ENCODE measurements around the gene CCDC39. TPM values are rescaled to one million over a fixed set of nuclear protein-coding genes. Genes with fewer than 3 reads are reported as not detected.
"Not testable (repeated sequence)": the region's sequence is repeated elsewhere in the genome, so short reads cannot be mapped to it uniquely, and the experiment has no call there.

The CCDC39 gene
- total RNA-seq, 1 donor, result not detected

DNA sequence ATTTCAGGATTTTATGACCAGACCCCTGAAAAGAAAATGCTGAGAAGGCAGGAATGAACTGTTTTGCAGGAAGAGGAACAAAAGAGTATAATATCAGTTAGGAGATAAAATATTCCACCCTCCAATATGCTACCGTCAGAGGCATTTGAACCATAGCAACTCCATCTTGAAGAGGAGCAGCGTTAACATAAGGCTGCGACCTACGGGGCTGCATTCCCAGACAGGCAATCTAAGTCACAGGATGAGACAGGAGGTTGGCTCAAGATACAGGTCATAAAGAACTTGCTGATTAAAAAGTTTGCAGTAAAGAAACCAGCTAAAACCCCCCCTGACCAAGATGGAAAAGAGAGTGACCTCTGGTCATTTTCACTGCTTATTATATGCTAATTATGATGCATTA is 22.9 kb downstream of the CCDC39 start:
- no peaks in the 10 kb centered on the region for H3K4me1 ChIP-seq (ENCODE audit: insufficient read depth, low read length)
- no peaks in the 10 kb centered on the region for H3K9me3 ChIP-seq (ENCODE audit: low read depth, low read length)
- H3K4me3 ChIP-seq (ENCODE audit: low read length), result no peak overlapping the region
- no peaks in the 10 kb centered on the region for H3K27me3 ChIP-seq (ENCODE audit: insufficient read depth, low read length)

DNA sequence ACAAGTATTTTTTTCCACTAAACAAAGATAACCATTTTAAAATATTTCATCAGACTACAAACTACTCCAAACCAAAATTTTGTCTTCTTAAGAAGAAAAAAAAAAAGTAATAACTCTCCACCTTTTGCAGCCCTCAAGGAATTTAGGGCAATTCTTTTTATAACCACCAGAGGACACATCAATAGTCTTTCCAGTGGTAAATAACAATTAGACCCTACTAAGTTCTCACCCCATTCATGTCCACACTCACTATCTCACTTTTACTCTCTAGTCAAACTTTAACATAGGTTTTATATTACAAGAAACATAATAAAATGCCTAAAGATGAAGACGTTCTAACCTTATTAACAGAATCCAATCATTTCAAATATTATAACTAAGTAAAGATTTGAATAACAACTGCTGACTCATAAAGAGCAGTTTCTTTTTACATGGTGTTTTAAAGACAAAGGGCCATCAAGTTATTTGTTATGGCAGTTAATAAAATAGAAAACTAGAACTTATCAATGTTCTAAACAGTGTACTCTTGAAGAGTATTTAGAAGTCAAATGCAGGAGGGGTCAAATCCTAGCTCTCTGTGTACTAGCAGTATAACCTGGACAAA is 33.0 kb downstream of the CCDC39 start:
- no peak overlapping the region for H3K4me3 ChIP-seq (ENCODE audit: low read length)
- H3K9me3 ChIP-seq (ENCODE audit: low read depth, low read length), result no peaks in the 10 kb centered on the region
- H3K27me3 ChIP-seq (ENCODE audit: insufficient read depth, low read length), result no peaks in the 10 kb centered on the region
- no peaks in the 10 kb centered on the region for H3K4me1 ChIP-seq (ENCODE audit: insufficient read depth, low read length)

DNA sequence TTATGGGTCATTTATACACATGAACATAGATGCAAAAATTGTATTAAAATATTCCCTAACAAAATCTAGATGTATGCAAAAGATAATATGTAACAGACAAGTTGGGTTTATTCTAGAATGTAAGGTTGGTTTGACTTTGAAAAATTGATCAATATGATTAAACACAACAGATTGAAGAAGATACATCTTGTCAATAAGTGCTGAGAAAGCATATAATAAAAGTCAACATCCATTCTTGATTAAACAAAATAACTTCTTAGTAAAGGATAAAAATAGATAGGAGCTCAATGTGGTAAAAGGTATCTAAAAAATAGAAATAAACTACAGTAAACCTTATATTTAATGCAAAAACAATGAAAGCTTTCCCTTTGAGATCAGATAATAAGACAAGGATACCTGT is 38.3 kb downstream of the CCDC39 start:
- Histone ChIP-seq H3K4me3 (ENCODE audit: low read length) (no peak overlapping the region), H3K27me3 (ENCODE audit: insufficient read depth, low read length) (peaks cover 28% of the 10 kb centered on the region), H3K4me1 (ENCODE audit: insufficient read depth, low read length) (no peaks in the 10 kb centered on the region), H3K9me3 (ENCODE audit: low read depth, low read length) (no peaks in the 10 kb centered on the region)

DNA sequence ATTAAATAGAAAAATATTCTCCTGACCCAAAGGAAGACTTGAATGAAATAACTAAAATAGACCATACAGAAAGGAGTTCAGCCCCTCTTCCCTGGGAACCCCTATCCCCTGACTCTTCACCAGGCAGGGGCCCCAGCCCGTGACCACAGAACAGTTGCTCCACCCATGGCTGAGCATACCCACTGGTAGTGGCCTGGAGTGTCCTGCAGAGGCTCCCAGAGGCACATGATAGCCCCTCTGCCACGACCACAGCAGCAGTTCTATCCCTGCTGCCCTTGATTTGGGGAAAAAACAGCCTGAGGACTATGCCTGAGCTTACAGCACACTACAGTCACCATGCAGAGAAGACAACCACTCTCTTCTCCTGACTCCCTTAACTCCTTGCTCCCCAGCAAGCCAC is 45.6 kb downstream of the CCDC39 start:
- no peak overlapping the region for H3K4me3 ChIP-seq (ENCODE audit: low read length)
- H3K9me3 ChIP-seq (ENCODE audit: low read depth, low read length), result no peaks in the 10 kb centered on the region
- H3K27me3 ChIP-seq (ENCODE audit: insufficient read depth, low read length), result peaks cover 34% of the 10 kb centered on the region
- no peaks in the 10 kb centered on the region for H3K4me1 ChIP-seq (ENCODE audit: insufficient read depth, low read length)

DNA sequence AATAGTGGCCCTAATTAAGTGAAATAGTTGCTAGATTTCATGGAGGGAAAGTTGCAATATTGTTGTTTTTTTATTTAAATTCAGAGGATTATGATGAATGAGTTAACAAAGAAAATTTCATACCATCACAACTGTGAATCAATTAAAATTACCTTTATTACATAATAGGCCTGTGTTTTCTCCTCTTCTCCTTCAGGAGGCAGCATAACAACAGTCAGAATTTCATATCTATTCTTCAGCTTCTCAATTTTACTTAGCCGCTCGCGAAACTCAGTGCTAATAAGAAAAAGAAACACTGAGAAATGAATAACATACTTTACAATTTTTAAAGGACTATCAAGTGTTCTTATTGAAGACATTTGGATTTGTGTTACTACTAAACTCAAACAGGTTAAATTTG is 48.0 kb downstream of the CCDC39 start:
- Histone ChIP-seq H3K27me3 (ENCODE audit: insufficient read depth, low read length) (peaks cover 20% of the 10 kb centered on the region), H3K9me3 (ENCODE audit: low read depth, low read length) (no peaks in the 10 kb centered on the region), H3K4me1 (ENCODE audit: insufficient read depth, low read length) (no peaks in the 10 kb centered on the region), H3K4me3 (ENCODE audit: low read length) (no peak overlapping the region)

DNA sequence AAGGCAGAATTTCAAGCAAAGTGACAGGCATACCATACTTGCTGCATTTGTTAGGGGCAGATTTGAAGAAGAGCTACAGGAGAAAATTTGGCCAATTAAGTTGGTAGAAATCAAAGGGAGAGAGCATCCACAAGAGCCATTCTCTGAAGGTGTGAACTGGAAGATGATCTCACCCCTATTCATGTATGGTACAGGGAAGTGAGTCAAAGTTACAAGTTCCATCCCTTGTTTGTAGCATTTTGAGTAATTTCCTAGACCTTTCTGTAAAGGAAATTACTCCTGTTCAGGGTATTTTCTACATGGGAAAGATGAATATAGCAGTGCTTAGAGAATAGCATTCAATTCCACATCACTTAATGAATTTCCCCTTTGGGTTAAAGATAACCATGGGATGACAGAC is 48.9 kb downstream of the CCDC39 start:
- Histone ChIP-seq H3K4me1 (ENCODE audit: insufficient read depth, low read length) (no peaks in the 10 kb centered on the region), H3K9me3 (ENCODE audit: low read depth, low read length) (no peaks in the 10 kb centered on the region), H3K4me3 (ENCODE audit: low read length) (no peak overlapping the region), H3K27me3 (ENCODE audit: insufficient read depth, low read length) (peaks cover 17% of the 10 kb centered on the region)

GRCh38 chr3:180626844-180627243 is 52.4 kb downstream of the CCDC39 start:
- no peaks in the 10 kb centered on the region for H3K4me1 ChIP-seq (ENCODE audit: insufficient read depth, low read length)
- no peaks in the 10 kb centered on the region for H3K9me3 ChIP-seq (ENCODE audit: low read depth, low read length)
- H3K4me3 ChIP-seq (ENCODE audit: low read length), result no peak overlapping the region
- H3K27me3 ChIP-seq (ENCODE audit: insufficient read depth, low read length), result no peaks in the 10 kb centered on the region

DNA sequence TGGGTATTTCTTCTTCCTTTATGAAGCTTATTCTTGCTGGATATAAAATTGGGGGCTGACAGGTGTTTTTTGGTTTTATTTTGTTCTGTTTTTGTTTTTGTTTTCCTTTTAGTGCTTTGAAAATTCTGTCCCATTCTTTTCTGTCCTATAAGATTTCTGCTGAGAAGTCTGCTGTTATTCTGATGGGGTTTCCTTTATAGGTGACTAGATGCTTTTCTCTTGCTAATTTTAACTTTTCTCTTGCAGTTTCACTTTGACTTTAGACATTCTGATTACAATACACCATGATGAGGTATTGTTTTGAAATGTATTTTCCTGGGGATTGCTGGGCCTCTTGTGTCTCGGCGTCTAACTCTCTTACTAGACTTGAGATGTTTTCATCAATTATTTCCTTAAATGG is 54.6 kb downstream of the CCDC39 start:
- Histone ChIP-seq H3K9me3 (ENCODE audit: low read depth, low read length) (no peaks in the 10 kb centered on the region), H3K27me3 (ENCODE audit: insufficient read depth, low read length) (no peaks in the 10 kb centered on the region), H3K4me3 (ENCODE audit: low read length) (no peak overlapping the region), H3K4me1 (ENCODE audit: insufficient read depth, low read length) (no peaks in the 10 kb centered on the region)

DNA sequence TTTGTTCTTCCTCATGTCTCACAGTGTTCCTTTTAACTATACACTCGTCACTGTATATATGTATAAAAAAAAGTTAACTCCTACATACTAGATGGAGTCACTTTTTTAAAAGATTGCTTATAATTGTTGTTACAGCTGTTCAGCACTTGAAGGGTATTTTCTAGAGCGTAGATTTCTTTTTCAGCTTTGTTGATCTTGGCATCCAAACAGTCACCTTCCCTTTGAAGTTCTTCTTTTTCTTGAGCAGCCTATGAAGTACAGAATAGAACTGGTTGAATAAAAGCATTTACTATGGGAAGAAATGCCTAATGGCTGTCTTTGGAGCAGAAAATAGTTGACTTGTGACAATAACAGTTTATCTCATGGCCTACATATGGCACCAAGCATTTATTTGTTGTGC is 59.6 kb downstream of the CCDC39 start:
- H3K27me3 ChIP-seq (ENCODE audit: insufficient read depth, low read length), result no peaks in the 10 kb centered on the region

DNA sequence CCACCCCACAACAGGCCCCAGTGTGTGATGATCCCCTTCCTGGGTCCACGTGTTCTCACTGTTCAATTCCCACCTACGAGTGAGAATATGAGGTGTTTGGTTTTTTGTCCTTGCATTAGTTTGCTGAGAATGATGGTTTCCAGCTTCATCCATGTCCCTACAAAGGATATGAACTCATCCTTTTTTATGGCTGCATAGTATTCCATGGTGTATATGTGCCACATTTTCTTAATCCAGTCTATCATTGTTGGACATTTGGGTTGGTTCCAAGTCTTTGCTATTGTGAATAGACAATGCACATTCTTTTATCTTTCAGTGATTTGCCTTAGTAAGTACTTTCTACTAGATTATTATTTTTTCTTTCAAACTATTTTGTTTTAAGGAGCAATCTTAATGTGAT is 60.7 kb downstream of the CCDC39 start:
- not testable (repeated sequence) for H3K27me3 ChIP-seq (ENCODE audit: insufficient read depth, low read length); H3K9me3 ChIP-seq (ENCODE audit: low read depth, low read length); H3K4me1 ChIP-seq (ENCODE audit: insufficient read depth, low read length); H3K4me3 ChIP-seq (ENCODE audit: low read length)

More for the DNA sequence above, 59.6 kb downstream of the CCDC39 start:
- H3K9me3 ChIP-seq (ENCODE audit: low read depth, low read length), result no peaks in the 10 kb centered on the region
- no peaks in the 10 kb centered on the region for H3K4me1 ChIP-seq (ENCODE audit: insufficient read depth, low read length)
- no peak overlapping the region for H3K4me3 ChIP-seq (ENCODE audit: low read length)

DNA sequence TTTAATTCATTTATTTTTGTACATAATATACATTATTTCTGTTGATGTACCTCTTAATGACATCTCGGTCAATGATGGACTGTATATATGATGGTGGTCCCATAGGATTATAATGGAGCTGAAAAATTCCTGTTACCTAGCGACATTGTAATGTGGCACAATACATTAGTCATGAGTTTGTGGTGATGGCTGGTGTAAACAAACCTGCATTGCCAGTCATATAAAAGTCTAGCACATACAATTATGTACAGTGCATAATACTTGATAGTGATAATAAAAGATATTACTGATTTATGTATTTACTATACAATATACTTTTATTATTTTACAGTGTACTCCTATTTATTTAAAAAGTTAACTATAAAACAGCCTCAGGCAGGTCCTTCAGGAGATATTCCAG is 62.2 kb downstream of the CCDC39 start:
- Histone ChIP-seq H3K27me3 (ENCODE audit: insufficient read depth, low read length) (no peaks in the 10 kb centered on the region), H3K9me3 (ENCODE audit: low read depth, low read length) (no peaks in the 10 kb centered on the region), H3K4me3 (ENCODE audit: low read length) (no peak overlapping the region), H3K4me1 (ENCODE audit: insufficient read depth, low read length) (no peaks in the 10 kb centered on the region)

GRCh38 chr3:180615954-180616353 is 63.3 kb downstream of the CCDC39 start:
- no peaks in the 10 kb centered on the region for H3K4me1 ChIP-seq (ENCODE audit: insufficient read depth, low read length)
- H3K4me3 ChIP-seq (ENCODE audit: low read length), result no peak overlapping the region
- H3K27me3 ChIP-seq (ENCODE audit: insufficient read depth, low read length), result no peaks in the 10 kb centered on the region
- no peaks in the 10 kb centered on the region for H3K9me3 ChIP-seq (ENCODE audit: low read depth, low read length)

GRCh38 chr3:180612364-180612763 is 66.9 kb downstream of the CCDC39 start:
- no peaks in the 10 kb centered on the region for H3K9me3 ChIP-seq (ENCODE audit: low read depth, low read length)
- H3K4me3 ChIP-seq (ENCODE audit: low read length), result no peak overlapping the region
- no peaks in the 10 kb centered on the region for H3K4me1 ChIP-seq (ENCODE audit: insufficient read depth, low read length)
- H3K27me3 ChIP-seq (ENCODE audit: insufficient read depth, low read length), result no peaks in the 10 kb centered on the region

DNA sequence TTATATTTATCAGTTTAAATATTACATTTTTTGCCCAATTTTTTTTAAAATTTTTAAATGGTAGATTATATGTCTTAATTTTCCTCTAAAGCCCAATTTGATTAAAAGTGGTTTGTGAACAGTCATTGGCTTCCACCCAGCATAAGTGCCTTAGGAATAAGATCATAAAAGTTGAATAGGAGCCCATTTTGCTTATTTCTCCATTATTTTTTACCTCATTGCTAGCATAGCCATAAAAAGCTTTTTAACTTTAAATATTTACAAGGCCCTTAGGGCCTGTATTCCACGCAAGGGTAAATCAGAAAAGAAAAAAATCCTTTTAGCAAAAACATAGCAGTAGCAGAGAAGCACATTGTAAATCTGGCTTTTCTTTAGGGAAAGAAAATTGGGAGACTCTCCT is 68.3 kb downstream of the CCDC39 start:
- Histone ChIP-seq H3K4me1 (ENCODE audit: insufficient read depth, low read length) (no peaks in the 10 kb centered on the region), H3K4me3 (ENCODE audit: low read length) (no peak overlapping the region), H3K9me3 (ENCODE audit: low read depth, low read length) (no peaks in the 10 kb centered on the region), H3K27me3 (ENCODE audit: insufficient read depth, low read length) (no peaks in the 10 kb centered on the region)

DNA sequence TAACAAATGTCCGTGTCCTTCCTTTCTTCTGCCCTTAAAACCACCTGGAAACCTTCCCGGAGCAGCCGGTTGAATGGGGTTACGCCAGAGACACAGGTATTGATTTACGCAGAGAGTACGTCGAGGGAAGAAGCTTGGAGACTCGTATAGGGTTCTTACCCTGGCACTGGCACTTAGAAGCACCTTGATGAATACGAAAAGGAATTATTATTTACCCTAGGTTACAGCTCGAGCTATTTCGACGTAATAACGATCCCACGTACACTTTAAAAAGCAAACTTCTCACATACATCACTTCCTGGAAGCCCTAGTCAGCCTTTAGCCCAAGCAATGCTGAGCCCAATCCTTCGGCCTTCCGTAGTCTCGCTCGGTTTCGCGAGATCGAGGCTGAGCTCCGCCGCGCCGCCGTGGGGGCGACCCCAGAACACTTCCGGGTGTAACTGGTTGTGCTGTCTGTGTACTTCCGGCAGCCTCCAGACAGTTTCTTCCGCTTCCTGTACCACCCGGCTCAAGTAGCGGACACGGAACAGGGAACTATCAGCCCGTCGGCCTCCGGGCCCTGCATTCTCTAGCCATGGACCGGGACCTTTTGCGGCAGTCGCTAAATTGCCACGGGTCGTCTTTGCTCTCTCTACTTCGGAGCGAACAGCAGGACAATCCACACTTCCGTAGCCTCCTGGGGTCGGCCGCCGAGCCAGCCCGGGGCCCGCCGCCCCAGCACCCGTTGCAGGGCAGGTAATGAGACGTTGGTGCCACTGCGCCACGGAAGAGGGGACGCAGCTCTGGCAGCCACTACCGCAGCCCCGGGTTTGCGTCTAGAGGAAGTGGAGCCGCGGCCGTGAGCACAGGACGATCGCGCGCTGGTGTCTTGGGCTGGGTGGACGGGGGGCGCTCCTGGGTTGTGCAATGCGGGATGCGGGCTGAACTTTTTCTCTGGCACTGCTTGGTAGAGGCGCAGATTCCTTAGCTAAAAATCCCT is 77.3 kb downstream of the CCDC39 start, which contains the start of gene TTC14:
TSS of gene TTC14 (plus strand) at position 476 of the 979 bp plus-strand sequence. CDS start at position 575, 99 bp downstream.
- Histone ChIP-seq H3K9me3 (ENCODE audit: low read depth, low read length) (no peaks in the 10 kb centered on the region), H3K4me1 (ENCODE audit: insufficient read depth, low read length) (peaks cover 9% of the 10 kb centered on the region), H3K4me3 (ENCODE audit: low read length) (peak within 1 kb of the TSS; percentile 75), H3K27me3 (ENCODE audit: insufficient read depth, low read length) (peaks cover 26% of the 10 kb centered on the region)
